Non-pigmented ciliary epithelial cell (primary cell): ENCODE results near the gene GAGE12F.
"Not testable (repeated sequence)": the region's sequence is repeated elsewhere in the genome, so short reads cannot be mapped to it uniquely, and the experiment has no call there.

Experiments
- DNase-seq: peaks from one replicate; pipeline ENCODE4 v3.0.0-alpha.2; 2010; ENCODE audit warnings: low read depth

GAGE12F gene, protein sequence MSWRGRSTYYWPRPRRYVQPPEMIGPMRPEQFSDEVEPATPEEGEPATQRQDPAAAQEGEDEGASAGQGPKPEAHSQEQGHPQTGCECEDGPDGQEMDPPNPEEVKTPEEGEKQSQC

DNA sequence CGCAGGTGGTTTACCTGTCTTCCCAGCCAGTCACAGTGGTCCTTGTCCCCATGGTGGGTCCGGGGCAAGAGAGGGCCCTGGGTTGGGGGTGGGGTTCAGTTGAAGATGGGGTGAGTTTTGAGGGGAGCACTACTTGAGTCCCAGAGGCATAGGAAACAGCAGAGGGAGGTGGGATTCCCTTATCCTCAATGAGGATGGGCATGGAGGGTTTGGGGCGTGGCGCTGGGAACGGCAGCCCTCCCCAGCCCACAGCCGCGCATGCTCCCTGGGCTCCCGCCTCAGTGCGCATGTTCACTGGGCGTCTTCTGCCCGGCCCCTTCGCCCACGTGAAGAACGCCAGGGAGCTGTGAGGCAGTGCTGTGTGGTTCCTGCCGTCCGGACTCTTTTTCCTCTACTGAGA is at the start of gene GAGE12F:
Gene GAGE12F, plus strand, starts transcription at position 301 of the 400 bp plus-strand sequence. CDS start 1,155 bp downstream, outside the sequence.
- DNase-seq, result not testable (repeated sequence)

DNA sequence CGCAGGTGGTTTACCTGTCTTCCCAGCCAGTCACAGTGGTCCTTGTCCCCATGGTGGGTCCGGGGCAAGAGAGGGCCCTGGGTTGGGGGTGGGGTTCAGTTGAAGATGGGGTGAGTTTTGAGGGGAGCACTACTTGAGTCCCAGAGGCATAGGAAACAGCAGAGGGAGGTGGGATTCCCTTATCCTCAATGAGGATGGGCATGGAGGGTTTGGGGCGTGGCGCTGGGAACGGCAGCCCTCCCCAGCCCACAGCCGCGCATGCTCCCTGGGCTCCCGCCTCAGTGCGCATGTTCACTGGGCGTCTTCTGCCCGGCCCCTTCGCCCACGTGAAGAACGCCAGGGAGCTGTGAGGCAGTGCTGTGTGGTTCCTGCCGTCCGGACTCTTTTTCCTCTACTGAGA is 28.8 kb upstream of the GAGE12F start, which contains the start of gene GAGE12C:
Gene GAGE12C, plus strand, starts transcription at position 301 of the 400 bp plus-strand sequence. CDS start 1,155 bp downstream, outside the sequence.
- DNase-seq, result not testable (repeated sequence)

DNA sequence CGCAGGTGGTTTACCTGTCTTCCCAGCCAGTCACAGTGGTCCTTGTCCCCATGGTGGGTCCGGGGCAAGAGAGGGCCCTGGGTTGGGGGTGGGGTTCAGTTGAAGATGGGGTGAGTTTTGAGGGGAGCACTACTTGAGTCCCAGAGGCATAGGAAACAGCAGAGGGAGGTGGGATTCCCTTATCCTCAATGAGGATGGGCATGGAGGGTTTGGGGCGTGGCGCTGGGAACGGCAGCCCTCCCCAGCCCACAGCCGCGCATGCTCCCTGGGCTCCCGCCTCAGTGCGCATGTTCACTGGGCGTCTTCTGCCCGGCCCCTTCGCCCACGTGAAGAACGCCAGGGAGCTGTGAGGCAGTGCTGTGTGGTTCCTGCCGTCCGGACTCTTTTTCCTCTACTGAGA is 19.2 kb upstream of the GAGE12F start, which contains the start of gene GAGE12D:
Gene GAGE12D, plus strand, starts transcription at position 301 of the 400 bp plus-strand sequence. CDS start 1,155 bp downstream, outside the sequence.
- DNase-seq, result not testable (repeated sequence)

DNA sequence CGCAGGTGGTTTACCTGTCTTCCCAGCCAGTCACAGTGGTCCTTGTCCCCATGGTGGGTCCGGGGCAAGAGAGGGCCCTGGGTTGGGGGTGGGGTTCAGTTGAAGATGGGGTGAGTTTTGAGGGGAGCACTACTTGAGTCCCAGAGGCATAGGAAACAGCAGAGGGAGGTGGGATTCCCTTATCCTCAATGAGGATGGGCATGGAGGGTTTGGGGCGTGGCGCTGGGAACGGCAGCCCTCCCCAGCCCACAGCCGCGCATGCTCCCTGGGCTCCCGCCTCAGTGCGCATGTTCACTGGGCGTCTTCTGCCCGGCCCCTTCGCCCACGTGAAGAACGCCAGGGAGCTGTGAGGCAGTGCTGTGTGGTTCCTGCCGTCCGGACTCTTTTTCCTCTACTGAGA is 9.7 kb upstream of the GAGE12F start, which contains the start of gene GAGE12E:
Gene GAGE12E, plus strand, starts transcription at position 301 of the 400 bp plus-strand sequence. CDS start 1,155 bp downstream, outside the sequence.
- DNase-seq, result not testable (repeated sequence)

DNA sequence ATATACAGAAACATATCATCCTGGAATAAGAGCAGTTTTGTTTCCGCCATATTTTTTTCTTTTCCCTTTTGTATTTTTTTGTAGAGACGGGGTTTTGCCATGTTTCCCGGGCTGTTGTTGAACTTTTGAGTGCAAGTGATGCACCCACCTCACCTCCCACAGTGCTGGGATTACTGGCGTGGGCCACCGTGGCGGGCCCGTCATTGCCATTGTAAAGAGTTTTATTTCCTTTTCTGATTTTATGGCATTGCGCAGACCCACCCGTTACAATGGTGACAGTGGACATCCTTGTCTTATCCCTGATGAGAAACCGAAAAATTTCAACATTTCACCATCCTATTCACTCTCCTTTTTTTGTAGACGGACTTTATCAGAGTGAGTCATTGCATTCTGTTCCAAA is 8.1 kb downstream of the GAGE12F start:
- not testable (repeated sequence) for DNase-seq

DNA sequence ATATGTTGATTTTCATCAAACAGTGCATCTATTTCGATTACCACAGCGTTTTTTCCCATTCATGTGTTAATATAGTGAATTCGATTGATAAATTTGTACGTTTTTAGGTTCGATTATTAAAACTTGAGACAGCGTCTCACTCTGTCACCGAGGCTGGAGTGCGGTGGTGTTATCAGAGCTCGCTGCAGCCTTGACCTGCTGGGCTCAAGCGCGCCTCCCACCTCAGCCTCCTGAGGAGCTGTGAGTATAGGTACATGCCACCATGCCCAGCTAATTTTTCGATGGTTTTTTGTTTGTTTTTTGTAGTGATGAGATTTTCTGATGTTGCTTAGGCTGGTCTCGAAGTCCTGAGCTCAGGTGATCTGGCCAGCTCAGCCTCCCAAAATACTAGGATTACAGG is 8.5 kb downstream of the GAGE12F start:
- DNase-seq, result not testable (repeated sequence)

DNA sequence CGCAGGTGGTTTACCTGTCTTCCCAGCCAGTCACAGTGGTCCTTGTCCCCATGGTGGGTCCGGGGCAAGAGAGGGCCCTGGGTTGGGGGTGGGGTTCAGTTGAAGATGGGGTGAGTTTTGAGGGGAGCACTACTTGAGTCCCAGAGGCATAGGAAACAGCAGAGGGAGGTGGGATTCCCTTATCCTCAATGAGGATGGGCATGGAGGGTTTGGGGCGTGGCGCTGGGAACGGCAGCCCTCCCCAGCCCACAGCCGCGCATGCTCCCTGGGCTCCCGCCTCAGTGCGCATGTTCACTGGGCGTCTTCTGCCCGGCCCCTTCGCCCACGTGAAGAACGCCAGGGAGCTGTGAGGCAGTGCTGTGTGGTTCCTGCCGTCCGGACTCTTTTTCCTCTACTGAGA is 9.5 kb downstream of the GAGE12F start, which contains the start of gene GAGE12G:
Gene GAGE12G, plus strand, starts transcription at position 301 of the 400 bp plus-strand sequence. CDS start 1,155 bp downstream, outside the sequence.
- DNase-seq, result not testable (repeated sequence)

DNA sequence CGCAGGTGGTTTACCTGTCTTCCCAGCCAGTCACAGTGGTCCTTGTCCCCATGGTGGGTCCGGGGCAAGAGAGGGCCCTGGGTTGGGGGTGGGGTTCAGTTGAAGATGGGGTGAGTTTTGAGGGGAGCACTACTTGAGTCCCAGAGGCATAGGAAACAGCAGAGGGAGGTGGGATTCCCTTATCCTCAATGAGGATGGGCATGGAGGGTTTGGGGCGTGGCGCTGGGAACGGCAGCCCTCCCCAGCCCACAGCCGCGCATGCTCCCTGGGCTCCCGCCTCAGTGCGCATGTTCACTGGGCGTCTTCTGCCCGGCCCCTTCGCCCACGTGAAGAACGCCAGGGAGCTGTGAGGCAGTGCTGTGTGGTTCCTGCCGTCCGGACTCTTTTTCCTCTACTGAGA is 19.0 kb downstream of the GAGE12F start, which contains the start of gene GAGE12H:
Gene GAGE12H, plus strand, starts transcription at position 301 of the 400 bp plus-strand sequence. CDS start 1,155 bp downstream, outside the sequence.
- DNase-seq, result not testable (repeated sequence)

DNA sequence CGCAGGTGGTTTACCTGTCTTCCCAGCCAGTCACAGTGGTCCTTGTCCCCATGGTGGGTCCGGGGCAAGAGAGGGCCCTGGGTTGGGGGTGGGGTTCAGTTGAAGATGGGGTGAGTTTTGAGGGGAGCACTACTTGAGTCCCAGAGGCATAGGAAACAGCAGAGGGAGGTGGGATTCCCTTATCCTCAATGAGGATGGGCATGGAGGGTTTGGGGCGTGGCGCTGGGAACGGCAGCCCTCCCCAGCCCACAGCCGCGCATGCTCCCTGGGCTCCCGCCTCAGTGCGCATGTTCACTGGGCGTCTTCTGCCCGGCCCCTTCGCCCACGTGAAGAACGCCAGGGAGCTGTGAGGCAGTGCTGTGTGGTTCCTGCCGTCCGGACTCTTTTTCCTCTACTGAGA is 28.6 kb downstream of the GAGE12F start, which contains the start of gene GAGE2A:
Gene GAGE2A, plus strand, starts transcription at position 301 of the 400 bp plus-strand sequence. CDS start 1,155 bp downstream, outside the sequence.
- DNase-seq, result not testable (repeated sequence)

DNA sequence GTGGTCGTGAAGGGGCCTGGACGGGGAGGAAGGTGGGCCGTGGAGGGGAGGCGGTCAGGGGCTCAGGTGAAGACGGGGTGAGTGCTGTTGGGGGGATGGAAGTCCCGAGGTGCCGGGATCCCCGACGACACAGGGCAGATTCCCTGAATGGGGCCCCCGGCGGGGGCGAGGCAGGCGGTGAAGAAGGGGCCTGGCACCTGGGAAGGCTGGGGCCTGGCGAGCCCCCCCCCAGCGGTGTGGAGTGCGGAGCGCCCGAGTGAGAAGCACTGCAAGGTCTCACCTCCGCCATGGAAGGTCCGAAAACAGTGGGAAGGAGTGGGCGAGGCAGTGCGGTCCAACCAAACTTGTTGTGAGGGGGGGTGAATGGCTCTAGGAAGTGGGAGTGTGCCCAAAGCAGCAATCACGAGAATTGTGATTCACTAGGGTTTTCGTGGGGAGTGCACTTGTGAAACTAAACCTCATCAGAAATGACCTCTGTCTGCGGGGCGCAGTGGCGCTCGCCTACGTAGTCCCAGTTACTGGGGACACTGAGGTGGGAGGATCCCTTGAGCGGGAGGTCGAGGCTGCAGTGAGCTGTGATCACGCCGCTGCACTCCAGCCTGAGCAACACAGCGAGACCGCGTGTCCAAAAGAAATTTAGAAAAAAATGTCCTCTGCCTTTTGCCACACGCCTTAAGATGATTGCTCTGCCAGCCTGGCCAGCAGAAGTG is 29.3 kb downstream of the GAGE12F start:
- DNase-seq, result not testable (repeated sequence)

DNA sequence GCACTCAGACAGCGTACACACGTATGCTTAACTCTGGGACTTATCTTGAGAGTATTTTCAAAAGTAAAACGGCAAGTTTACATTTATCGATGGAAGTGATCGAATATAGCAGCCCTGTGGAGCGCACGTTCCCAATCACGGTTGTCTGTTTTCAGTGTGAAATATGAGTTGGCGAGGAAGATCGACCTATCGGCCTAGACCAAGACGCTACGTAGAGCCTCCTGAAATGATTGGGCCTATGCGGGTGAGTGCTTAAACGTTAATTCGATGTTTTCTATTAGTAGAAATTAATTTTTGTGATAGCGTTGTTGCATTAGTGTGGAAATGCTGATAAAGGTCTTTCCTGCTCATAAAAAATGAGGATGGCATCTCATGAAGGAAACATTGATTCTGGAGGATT is 29.8 kb downstream of the GAGE12F start:
- not testable (repeated sequence) for DNase-seq

DNA sequence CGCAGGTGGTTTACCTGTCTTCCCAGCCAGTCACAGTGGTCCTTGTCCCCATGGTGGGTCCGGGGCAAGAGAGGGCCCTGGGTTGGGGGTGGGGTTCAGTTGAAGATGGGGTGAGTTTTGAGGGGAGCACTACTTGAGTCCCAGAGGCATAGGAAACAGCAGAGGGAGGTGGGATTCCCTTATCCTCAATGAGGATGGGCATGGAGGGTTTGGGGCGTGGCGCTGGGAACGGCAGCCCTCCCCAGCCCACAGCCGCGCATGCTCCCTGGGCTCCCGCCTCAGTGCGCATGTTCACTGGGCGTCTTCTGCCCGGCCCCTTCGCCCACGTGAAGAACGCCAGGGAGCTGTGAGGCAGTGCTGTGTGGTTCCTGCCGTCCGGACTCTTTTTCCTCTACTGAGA is 38.1 kb downstream of the GAGE12F start, which contains the start of gene GAGE1:
Gene GAGE1, plus strand, starts transcription at position 301 of the 400 bp plus-strand sequence. CDS start 1,155 bp downstream, outside the sequence.
- DNase-seq, result not testable (repeated sequence)

DNA sequence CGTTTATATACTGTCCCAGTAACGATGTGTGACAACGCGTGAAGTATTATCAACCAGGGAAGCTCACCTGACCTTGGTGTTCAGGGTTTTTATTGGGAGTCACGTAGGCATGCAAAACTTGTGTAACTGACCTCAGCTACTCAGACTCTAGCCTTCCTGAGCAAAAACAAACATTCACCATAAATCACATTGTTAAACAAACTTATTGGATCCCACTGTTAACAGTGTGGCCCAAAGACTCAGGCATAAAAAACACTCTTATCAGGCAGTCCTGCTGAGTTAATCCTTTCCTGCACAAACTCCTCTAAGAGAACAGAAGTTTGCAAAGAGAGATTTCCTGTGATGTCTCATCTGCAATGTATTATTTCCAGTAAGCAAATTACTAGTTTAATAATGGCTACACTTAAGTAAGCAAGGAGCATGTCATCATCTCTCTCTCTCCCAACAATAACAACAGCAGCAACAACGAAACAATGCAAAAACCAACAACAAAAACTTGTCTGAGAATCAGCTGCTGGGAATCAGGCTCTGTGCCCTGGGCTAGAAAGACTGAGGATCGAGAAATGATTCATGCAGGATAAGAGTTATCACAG is 50.2 kb downstream of the GAGE12F start:
- DNase-seq, result no peak
